ENCODE results near the gene ARMC12.

The ARMC12 gene

DNA sequence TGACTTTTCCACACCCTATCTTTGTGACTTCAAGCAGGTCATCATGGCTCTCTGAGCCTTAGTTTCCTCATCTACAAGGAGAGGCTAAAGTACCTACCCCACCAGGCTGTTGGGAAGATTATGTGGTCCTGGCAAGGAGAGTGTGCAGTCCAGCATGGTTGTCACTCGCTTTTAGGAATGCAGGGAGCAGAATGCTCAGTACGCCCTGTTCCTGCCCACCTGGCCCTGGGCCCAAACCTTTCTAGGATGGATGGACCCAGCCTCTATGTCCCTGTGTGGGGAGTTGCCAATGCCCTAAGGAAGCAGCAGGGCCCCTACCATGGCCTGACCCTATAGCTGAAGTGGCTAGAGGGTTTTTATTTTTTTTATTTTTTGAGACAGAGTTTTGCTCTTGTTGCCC, 41.6 kb downstream of the ARMC12 start:
- DNase-seq = no peak

DNA sequence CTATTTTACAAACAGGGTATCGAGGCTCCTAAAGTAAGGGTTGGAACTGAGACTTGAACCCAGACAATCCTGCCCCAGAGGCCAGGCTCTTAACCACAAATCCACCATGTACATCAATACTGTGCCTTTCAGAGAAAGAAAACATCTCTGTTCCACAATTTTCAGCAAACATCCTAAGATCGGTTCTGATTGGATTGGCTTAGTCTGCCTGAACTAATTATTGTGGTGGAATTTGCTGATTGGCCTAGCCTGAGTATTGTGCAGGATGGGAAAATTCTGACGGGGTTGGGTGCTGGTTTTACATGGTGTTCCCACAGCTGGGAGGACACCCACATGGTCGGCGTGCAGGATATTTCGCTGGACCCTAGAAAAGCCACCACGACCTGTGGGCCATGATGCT, 43.9 kb downstream of the ARMC12 start, which contains the start of gene CLPSL1:
CLPSL1 (plus strand) TSS at position 301 of the 400 bp plus-strand sequence; CDS start at position 393, 92 bp downstream.
- no peak for DNase-seq

DNA sequence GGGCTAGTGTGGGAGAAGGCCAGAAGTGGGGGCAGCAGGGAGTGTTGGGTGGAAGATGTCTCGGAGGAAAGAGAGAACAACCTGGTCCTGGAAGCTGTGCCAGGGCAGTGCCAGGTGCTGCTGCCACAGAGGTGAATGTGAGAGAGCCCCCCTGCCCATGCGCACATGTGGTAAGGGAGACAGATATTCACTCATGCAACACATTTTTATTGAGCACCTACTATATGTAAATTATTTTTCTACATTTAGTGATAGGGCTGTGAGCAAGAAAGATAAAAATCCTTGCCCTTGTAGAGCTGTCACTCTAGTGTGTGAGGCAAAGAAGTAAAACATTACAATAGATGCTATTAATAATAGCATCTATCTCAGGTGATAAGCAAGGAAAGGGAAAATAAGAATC, 44.5 kb downstream of the ARMC12 start:
- no peak for DNase-seq

DNA sequence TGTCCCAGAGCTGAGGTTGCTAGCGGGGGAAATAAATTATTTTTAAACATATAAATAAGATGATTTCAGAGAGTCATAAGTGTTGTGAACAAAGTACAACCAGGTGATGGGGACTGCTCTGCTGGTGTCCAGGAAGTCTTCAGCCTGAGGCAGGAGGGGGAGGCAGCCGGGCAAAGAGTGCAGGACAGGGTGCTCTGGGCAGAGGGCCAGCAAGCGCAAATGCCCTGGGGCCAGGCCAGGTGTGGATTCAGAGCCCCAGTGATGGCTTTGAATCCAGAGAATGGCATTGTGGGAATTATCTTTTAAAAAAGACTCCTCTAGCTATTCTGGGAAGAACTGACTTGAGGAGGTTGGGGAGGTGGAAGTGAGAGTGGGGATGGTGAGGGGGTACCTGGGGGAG, 45.6 kb downstream of the ARMC12 start:
- no peak for DNase-seq

DNA sequence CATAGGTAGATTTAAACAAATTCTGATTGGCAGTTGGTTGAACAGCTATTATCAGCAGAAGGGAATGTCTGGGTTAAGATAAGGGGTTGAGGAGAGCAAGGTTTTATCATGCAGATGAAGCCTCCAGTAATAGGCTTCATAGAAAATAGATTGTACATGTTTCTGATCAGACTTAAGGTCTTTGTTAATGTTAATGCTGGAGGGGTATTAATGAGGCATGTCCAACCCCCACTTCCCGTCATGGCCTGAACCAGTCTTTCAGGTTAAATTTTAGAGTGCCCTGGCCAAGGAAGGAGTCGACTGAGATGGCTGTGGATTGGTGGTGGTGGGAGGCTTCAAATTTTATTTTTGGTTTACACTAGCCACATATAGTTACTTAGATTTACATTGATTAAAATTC, 47.4 kb downstream of the ARMC12 start:
- no peak for DNase-seq

DNA sequence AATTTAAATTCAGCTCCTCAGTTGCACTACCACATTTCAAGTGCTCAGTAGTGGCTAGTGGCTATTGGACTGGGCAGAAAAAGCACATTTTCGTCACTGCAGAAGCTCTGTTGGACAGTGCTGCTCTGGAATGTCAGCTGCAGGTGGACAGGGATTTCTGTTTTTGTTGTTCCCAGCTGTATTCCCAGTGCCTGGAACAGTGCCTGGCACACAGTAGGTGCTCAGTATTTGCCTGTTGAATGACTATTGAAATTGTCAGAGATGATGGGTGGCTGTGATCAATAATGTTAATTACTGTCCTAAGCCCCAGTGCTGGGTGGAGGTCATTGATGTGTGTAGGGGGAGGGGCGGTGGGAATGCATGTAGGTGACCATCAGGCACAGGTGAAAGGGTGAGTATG, 49.4 kb downstream of the ARMC12 start:
- DNase-seq = no peak

DNA sequence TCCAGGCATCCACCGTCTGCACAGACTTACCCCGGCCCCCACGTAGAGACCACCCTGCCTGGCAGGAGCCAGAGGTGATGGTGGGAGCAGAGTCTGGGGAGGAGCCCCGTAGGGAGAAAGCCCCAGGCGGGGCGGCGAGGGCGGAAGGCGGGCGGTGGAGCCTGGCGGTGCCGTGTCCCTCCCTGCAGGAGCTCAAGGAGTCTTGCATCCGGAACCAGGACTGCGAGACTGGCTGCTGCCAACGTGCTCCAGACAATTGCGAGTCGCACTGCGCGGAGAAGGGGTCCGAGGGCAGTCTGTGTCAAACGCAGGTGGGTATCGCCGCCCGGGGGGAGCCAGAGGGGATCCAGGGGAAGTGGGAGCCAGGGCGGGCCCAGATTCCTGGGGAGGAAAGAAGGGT, 50.0 kb downstream of the ARMC12 start:
- DNase-seq = no peak

DNA sequence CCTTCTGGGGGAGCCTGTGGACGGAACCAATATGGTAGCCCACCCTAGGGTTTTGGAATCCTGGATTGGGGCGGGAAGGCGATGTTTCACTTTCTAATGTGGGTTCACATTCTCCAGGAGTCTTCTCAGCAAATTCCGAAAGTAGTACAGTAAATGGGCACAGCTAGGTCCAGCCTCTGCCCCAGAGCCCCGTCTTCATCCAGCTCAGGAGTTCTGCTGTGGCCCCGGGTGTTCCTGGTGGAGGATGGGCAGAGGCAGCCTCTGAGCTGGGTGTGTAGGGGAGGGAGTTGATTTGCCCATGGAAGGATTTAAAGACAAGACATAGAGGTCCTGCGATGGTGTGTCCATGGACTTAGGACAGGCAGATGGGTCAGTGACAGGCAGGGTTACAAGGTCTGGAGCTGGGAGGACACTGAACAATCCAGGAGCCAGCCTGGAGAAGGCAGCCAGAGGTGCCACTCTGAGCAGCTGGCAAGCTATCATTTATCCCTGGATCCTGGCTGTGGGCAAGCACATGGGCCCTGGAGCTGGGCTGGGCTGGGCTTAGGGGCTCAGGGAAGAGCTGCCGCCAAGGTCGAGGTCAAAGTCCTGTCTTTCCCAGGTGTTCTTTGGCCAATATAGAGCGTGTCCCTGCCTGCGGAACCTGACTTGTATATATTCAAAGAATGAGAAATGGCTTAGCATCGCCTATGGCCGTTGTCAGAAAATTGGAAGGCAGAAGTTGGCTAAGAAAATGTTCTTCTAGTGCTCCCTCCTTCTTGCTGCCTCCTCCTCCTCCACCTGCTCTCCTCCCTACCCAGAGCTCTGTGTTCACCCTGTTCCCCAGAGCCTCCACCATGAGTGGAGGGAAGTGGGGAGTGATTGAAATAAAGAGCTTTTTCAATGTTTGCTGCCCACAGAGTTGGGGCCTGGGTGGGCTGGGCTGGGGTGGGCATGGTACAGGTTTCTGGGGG, 50.7 kb downstream of the ARMC12 start:
- no peak for DNase-seq

DNA sequence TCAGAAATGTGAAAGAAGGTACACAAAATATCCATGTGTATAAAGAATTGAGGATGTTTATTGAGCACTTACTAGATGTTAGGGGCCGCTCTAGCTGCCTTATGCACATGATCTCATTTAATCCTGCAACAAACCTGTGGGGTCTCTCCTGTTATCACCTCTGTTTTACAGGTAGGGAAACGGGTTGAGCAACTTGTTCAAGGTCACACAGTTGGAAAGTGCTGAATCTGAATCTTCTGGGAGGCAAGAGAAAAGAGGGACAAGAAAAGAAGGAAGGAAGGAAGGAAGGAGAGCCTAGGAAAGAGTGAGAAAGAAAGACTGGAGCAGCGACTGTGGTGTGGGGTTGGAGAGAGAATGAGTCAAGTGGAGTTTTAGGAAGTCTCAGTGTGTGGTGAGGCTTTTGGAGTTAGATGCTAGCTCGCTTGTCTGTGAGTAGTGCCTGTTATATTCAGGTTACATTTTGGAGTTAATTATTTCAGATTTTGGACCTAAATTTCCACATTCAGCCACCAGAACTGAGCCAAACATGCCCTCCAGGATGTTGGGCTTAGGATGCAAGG, 51.7 kb downstream of the ARMC12 start:
- DNase-seq = no peak

DNA sequence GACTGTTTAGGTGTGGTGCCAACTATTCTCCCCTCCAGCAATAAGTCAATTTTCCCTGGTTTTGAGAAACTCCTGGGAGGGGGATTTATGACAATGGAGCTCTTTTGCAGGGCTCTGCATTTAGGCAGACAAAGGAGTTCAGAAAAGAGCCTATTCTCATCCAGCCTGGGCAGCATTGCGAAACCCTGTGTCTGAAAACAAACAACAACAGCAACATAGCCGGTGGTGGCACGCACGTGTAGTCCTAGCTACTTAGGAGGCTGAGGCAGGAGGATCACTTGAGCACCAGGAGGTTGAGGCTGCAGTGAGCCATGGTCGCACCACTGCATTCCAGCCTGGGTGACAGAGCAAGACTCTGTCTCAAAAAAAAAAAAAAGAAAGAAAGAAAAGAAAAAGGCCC, 53.9 kb downstream of the ARMC12 start:
- DNase-seq = no peak

DNA sequence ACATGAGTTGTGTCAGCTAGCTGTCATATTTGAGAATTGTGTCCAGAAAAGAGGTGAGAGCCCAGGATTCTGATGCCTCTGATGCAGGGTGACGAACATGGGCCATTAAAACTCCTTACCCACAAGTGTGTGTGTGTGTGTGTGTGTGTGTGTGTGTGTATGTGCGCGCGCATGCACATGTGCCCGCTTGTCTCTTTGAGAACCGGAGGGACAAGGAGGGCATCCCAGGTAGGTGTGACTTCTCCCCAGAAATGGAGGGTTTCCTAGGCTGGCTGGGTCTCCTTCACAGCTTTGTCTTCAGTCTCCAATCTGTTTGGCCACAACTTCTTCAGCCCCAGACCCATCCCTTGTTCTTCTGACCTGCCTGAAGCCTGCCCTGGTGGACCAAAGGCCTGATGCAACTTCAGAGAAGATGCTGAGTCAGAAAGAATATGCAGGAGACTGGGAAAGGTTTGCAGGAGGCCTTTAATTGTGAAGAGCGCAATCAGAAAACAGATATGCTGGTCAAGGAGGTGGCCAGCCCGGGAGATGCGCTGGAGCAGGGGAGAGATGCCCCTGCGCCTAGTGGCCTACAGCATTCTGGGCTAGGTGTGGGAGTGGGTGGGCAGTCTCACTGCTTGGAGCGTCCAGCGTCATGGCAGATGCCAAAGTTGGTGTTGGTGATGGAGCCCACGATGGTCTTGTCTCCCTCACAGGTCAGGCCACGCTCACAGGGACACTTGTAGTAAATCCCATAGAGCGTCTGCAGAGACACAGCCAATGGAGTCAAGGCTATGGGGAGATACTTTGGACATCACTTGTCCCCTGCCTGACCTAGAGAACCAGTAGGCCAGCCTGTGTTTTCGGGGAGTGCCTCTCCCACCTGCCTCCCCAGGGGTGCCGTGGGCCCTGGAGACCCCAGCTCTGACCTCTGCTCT, 58.0 kb downstream of the ARMC12 start:
- DNase-seq = no peak

DNA sequence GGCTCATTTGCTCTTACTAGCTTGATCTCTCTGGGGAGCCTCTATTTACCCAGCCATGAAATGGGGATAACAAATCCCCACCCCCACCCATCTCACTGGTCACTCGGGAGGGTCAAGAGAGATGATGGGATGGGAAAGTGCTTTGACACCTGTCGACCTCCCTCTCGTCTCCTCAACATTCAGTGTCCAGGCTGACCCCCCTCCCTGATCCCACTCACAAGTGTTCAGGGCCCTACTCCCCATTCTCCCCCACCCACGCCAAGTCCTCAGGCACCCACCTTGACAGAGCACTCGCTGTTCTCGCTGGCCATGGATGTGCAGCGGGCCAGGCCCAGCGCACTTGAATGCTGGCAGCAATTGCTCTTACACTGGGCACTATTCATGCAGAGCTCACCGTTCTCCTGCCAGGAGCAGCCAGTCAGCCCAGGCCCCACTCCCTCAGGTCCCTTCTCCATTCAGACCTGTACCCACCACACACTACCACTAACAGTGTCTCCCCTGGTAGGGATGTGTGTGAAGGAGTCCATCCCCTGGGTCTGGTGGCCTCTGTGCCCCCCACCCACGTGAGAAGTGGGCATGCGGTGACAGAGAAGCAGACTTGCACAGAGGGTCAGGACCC, 58.7 kb downstream of the ARMC12 start:
- DNase-seq = no peak

DNA sequence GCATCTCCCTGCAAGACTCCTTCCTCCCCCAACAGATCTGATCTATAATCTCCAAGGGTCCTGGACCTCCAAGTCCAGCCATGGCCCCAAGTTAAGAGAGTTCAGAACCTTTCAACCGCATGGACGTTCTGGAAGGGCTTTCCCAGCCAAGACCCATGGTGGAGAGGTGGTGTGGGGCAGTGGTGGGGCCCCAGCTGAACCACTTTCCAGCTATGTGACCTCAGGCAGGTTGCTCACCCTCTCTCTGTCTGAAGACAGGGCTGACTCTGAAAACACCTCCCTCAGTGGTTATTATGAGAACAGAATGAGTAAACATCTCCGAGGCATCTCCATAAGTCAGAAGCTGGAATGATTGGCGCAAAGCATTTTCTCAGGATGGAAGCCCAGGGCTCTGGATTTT, 59.4 kb downstream of the ARMC12 start:
- DNase-seq = no peak

DNA sequence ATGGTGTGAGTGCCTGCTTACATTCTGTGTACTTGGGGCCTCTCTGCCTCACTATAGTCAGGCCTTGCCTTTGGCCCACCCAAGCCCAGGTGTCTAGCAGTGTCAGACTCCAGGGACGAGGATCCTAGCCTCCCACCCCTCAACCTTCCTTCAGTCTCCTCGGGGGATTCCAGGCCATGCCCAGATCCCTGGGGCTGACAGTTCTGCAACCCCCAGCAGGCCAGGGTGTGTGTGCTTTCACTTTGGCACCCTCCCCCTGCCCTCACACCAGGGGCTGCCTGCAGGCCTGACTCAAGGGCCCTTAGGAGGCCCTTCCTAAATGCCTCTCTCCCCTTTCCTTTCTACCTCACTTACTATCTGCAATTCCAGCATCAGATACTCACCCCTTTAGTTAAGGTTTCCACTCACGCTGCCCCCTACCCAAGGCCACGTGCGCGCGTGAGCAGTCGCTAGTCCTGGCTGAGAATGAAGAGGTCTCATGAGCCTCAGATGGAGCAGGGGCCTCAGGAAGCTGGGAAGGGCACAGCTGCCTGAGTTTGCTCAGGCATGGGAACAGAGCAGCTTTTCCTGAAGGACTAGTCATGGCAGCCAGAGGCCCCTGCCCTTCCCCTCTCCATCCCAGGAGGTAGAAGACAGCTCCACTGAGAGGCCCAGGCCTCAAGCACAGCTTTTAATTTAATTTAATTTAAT, 61.1 kb downstream of the ARMC12 start:
- no peak for DNase-seq

All from CD4-positive, alpha-beta T cell treated with Interleukin-15 for 1 hour (primary cell).